ENCODE data around the gene BRCA1.
"Not testable (repeated sequence)": the region's sequence is repeated elsewhere in the genome, so short reads cannot be mapped to it uniquely, and the experiment has no call there.

BRCA1 gene

DNA sequence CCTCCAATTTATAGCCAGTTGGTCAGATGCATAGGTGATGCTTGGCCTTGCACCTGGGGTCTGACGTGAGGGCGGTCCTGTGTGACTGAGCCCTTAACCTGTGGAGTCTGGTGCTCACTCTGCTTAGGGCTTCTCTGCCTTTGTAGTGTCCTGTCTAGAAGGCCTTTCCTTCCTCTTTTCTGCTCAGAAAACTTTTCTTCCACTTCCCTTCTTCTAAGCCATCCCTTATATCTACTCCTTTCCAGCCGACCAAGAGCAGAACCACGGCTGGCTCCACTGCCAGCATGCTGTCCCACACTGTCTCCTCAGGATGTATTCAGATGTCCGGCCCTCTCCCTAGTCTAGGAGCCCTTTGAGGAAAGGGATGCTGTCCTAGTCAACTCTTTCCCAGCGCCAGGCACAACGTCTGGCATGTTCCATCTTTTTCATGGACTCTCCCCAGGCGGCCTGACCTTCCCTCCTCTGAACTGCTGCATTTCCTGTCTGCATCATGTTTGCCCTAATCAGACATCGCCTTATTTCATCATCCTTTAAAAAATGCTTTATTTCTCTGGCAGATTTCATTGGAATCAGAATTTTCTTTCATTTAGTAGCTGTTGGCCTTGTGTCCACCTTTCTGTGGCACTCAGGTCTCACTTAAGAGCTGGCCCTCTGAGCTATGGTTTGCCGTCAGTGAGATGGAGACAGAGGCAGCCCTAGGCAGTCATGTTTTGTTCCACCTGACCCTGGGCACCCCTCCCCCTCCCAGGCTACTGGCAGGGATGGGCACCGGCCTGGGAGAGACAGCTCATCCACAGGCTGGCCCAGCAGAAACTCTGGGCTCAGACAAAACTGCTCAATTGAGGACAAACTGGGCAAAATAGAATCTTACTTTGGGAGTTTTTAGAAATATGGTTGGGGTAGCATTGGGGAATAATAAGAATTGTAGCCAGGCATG lies 15.5 kb upstream of the BRCA1 start:
- Histone ChIP-seq H3K9ac (no peak overlapping the region), H2AFZ (no peak overlapping the region), H3K79me2 (no peaks in the 10 kb centered on the region), H3K4me2 (ENCODE audit: low read length) (no peak overlapping the region), H3K4me3 (ENCODE audit: low read depth, low read length) (no peak overlapping the region), H3K27me3 (ENCODE audit: control insufficient read depth, insufficient read depth, low read length) (no peaks in the 10 kb centered on the region), H3K9me3 (ENCODE audit: control insufficient read depth, low read length) (no peaks in the 10 kb centered on the region), H3K4me1 (no peaks in the 10 kb centered on the region), H3K36me3 (ENCODE audit: control insufficient read depth, insufficient read depth, low read length) (no peaks in the 10 kb centered on the region), H3K27ac (no peak overlapping the region)
- TF ChIP-seq, protein P1, sequence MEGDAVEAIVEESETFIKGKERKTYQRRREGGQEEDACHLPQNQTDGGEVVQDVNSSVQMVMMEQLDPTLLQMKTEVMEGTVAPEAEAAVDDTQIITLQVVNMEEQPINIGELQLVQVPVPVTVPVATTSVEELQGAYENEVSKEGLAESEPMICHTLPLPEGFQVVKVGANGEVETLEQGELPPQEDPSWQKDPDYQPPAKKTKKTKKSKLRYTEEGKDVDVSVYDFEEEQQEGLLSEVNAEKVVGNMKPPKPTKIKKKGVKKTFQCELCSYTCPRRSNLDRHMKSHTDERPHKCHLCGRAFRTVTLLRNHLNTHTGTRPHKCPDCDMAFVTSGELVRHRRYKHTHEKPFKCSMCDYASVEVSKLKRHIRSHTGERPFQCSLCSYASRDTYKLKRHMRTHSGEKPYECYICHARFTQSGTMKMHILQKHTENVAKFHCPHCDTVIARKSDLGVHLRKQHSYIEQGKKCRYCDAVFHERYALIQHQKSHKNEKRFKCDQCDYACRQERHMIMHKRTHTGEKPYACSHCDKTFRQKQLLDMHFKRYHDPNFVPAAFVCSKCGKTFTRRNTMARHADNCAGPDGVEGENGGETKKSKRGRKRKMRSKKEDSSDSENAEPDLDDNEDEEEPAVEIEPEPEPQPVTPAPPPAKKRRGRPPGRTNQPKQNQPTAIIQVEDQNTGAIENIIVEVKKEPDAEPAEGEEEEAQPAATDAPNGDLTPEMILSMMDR (IDR thresholded peaks at IDR 0.05): no peak

DNA sequence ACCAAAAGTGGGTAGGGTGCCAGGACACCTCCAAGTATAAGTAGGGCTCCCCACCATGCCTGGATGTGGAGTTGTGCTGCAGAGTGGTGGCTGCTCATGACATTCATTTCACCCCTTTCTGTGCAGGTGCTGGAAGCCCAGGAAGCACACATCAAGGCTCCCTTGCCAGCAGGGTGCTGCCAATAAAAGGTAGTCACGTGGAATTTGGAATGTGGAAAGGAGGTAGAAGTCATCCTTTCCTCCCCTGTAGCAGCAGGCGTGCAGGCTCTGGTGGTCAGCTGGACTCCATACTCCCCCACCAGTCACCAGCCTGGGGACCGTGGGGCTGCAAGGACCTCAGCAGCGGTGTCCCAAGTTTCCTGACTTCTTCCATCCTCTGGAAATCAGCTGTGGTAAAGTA lies 13.4 kb upstream of the BRCA1 start:
- H3K36me3 ChIP-seq (ENCODE audit: control insufficient read depth, insufficient read depth, low read length); H3K9me3 ChIP-seq (ENCODE audit: control insufficient read depth, low read length); H3K27ac ChIP-seq; H3K4me3 ChIP-seq (ENCODE audit: low read depth, low read length); H3K4me2 ChIP-seq (ENCODE audit: low read length); H3K27me3 ChIP-seq (ENCODE audit: control insufficient read depth, insufficient read depth, low read length); H3K79me2 ChIP-seq; H2AFZ ChIP-seq; H3K4me1 ChIP-seq; H3K9ac ChIP-seq: not testable (repeated sequence)

DNA sequence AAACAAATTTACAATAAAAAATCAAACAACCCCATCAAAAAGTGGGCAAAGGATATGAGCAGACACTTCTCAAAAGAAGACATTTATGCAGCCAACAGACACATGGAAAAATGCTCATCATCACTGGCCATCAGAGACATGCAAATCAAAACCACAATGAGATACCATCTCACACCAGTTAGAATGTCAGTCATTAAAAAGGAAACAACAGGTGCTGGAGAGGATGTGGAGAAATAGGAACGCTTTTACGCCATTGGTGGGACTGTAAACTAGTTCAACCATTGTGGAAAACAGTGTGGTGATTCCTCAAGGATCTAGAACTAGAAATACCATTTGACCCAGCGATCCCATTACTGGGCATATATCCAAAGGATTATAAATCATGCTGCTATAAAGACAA lies 11.4 kb upstream of the BRCA1 start:
- H3K79me2 ChIP-seq; H3K36me3 ChIP-seq (ENCODE audit: control insufficient read depth, insufficient read depth, low read length); H3K27me3 ChIP-seq (ENCODE audit: control insufficient read depth, insufficient read depth, low read length); H3K4me3 ChIP-seq (ENCODE audit: low read depth, low read length); H2AFZ ChIP-seq; H3K9ac ChIP-seq; H3K9me3 ChIP-seq (ENCODE audit: control insufficient read depth, low read length); H3K27ac ChIP-seq; H3K4me1 ChIP-seq; H3K4me2 ChIP-seq (ENCODE audit: low read length): not testable (repeated sequence)

DNA sequence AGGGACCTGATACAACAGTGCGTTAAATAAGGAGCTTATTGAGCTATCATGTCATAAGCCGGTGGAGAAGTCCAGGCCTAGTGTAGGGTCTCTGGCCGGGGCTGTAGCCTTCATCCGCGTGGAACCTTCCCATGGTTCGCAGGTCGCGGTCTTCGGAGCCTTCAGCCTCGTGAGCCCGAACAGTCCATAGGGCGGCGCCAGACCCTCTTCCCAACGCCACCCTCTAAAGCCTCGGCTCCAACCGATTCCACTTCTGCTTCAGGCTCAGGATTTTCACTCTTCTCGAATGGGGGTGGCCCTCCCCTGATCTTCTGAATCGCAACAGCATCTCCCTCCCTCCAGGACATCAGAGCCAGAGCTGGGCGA lies 10.3 kb upstream of the BRCA1 start:
- Histone ChIP-seq H3K4me2 (ENCODE audit: low read length) (no peak overlapping the region), H3K4me3 (ENCODE audit: low read depth, low read length) (no peak overlapping the region), H2AFZ (no peak overlapping the region), H3K79me2 (no peaks in the 10 kb centered on the region), H3K4me1 (no peaks in the 10 kb centered on the region), H3K36me3 (ENCODE audit: control insufficient read depth, insufficient read depth, low read length) (no peaks in the 10 kb centered on the region), H3K9me3 (ENCODE audit: control insufficient read depth, low read length) (no peaks in the 10 kb centered on the region), H3K9ac (no peak overlapping the region), H3K27me3 (ENCODE audit: control insufficient read depth, insufficient read depth, low read length) (no peaks in the 10 kb centered on the region), H3K27ac (no peak overlapping the region)
- TF ChIP-seq, protein P1 (IDR thresholded peaks at IDR 0.05): no peak

DNA sequence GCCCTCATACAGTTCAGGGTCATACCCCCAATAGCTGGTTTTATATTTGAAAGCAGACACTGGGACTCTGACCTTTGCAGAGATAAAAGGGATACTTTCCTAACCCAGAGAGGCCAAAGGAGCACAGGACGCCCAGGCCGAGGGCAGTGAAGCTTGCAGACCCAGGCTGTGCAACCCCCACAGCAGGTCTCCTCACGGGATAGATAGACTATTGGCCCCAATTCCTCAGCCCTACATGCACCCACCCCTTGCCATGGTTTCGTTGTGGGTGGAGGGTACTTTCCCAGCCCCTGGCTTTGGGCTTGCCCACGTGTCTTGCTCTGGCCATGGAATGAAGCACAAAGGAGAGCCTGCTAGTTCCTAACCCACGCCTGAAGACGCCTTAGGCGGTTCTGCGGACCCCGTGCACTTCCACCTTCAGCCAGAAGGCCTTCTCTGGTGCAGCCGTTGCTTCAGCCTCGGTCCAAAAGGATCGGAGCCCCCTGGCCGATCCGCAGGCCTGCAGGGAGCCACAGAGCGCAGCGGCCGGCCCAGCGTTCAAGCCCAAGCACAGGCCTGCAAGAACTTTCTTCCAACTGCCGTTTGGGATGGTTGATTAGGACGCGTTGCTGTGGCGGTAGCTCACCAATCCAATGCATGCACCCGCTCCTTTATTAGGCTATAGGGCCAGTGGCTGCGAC lies 9.8 kb upstream of the BRCA1 start:
- Histone ChIP-seq H2AFZ (no peak overlapping the region), H3K9me3 (ENCODE audit: control insufficient read depth, low read length) (no peaks in the 10 kb centered on the region), H3K27me3 (ENCODE audit: control insufficient read depth, insufficient read depth, low read length) (no peaks in the 10 kb centered on the region), H3K27ac (no peak overlapping the region), H3K4me3 (ENCODE audit: low read depth, low read length) (no peak overlapping the region), H3K79me2 (no peaks in the 10 kb centered on the region), H3K9ac (no peak overlapping the region), H3K36me3 (ENCODE audit: control insufficient read depth, insufficient read depth, low read length) (no peaks in the 10 kb centered on the region), H3K4me2 (ENCODE audit: low read length) (no peak overlapping the region), H3K4me1 (no peaks in the 10 kb centered on the region)
- TF ChIP-seq, protein P1 (IDR thresholded peaks at IDR 0.05): no peak

DNA sequence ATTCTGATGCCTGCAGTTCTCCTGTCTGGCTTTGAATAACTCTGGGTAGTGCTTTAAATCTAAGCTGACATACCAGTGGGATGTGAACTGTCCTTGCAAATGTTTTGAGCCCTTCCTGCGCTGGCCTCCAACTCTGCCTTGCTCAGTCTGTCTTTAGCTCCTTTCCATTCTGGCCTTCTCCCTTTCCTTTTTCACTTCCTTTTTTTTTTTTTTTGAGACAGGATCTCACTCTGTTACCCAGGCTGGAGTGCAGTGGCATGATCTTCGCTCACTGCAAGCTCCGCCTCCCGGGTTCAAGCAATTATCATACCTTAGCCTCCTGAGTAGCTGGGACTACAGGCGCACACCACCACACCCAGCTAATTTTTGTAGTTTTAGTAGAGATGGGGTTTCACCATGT lies 8.3 kb upstream of the BRCA1 start:
- H3K27me3 ChIP-seq (ENCODE audit: control insufficient read depth, insufficient read depth, low read length); H3K4me3 ChIP-seq (ENCODE audit: low read depth, low read length); H3K4me2 ChIP-seq (ENCODE audit: low read length); H3K4me1 ChIP-seq; H3K79me2 ChIP-seq; H3K9me3 ChIP-seq (ENCODE audit: control insufficient read depth, low read length); H2AFZ ChIP-seq; H3K36me3 ChIP-seq (ENCODE audit: control insufficient read depth, insufficient read depth, low read length); H3K27ac ChIP-seq; H3K9ac ChIP-seq: not testable (repeated sequence)
